GM18505 (cell line): Measurements from ENCODE around the gene SLC25A47.
"Not testable (repeated sequence)": the region's sequence is repeated elsewhere in the genome, so short reads cannot be mapped to it uniquely, and the experiment has no call there.

Experiments used
- ATAC-seq: cut with Tn5 transposase; IDR thresholded peaks from one replicate; pipeline ENCODE4 v1.9.1; 2021; ENCODE audit not compliant: unreplicated experiment
- POLR2A ChIP-seq: IDR thresholded peaks from 4 replicates; pipeline ENCODE4 v1.6.1; 2011; ENCODE audit warnings: borderline replicate concordance; ENCODE audit not compliant: insufficient read depth, insufficient read length; ENCODE audit errors: extremely low read depth

Gene SLC25A47

GRCh38 chr14:100333311-100333710 is 10.2 kb downstream of the SLC25A47 start:
- no peak for TF ChIP-seq POLR2A
- ATAC-seq: no peak

DNA sequence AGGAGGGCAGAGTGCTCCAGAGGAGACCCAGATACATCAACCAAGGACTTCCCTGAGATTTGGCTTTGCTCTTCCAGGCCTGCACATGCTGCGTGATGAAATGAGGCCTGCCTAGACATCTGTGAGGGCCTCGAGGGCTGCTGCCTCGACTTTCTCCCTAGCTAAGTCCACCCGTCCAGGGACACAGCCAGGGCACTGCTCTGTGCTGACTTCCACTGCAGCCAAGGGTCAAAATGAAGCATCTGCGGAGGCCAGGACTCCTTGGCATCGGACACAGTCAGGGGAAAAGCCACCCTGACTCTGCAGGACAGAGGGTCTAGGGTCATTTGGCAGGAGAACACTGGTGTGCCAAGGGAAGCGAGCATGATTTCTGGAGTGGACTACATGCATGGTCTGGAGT is 10.7 kb downstream of the SLC25A47 start:
- TF ChIP-seq POLR2A: no peak
- ATAC-seq: no peak

DNA sequence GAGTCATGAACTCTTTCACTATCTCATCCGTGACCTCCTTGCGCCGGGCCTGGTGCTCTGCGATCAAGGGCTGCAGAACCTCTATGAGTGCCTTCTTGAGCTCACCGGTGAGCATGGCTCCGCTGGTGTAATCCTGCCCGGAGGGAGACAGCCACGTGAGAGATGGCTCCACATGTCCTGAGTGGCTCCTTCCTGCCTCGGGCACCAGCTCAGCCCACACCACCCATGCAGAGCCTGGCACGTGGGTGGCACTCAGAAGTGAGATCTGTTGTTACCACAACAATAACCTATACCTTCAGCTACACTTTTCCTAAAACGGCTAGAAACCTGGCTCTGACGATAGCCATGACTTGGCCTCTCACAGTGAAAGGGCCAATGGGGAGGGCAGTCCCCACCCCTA is 11.8 kb downstream of the SLC25A47 start:
- no peak for TF ChIP-seq POLR2A
- no peak for ATAC-seq

- ATAC-seq: peak; percentile 38
- TF ChIP-seq POLR2A: no peak
These were observed 13.7 kb downstream of the SLC25A47 start for GRCh38 chr14:100336618-100337530.

- no peak for TF ChIP-seq POLR2A
- no peak for ATAC-seq
These were observed 16.8 kb downstream of the SLC25A47 start for GRCh38 chr14:100339766-100340422.

- peak; percentile 5 for TF ChIP-seq POLR2A
- no peak for ATAC-seq
These were observed 17.3 kb downstream of the SLC25A47 start for GRCh38 chr14:100340423-100340813.

DNA sequence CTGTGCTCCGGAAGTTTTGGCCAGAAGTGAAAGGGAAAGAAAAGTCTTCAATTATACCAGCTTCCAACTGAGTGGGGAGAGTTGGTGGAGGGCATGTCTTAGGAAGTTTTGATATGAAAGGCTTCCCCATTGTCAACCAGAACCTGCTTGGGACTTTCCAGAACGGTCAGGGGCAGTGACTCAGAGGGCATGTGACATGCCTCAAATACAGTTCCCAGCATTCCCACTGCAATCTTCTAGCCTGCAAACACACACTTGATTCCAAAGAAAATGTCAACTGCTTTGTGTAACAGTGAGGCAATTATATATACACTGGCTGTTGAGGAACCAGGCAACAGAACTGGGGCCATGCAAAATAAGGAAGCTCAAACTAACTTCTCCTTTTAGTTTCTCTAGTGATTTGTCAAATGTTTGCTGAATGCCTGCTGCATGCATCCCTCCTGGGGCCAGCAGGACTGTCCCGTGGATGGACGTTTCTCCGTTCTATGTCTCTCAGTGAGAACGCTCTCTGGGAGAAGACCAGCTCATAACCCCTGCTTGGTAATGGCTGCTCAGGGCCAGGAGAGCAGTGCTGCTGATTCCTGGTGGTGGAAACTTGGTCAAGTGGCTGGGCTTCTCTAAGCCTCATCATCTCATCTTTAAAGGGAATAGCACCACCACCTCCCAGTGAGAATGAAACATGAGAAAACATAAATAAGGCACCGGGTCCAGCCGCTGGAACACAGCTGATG is 18.3 kb downstream of the SLC25A47 start:
- peak; percentile 46 for ATAC-seq
- peak; percentile 2 for TF ChIP-seq POLR2A

DNA sequence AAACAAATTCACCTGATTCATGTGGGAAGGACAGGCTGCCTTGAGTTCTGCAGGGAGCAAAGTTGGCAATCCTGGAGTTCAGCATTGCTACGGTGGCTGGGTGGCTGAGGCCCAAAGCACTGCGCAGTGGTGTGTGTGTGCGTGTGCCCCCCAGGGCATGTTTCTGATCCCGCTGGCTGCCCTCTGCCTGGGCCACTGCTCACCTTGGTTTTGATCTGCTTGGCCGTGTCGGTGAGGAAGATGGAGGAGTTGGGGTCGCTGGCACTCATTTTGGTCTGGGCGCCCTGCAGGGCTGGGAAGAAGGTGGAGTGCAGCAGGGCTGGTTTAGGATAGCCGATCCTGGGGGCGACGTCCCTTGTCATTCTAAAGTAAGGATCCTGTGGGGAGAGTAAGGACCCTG is 19.1 kb downstream of the SLC25A47 start:
- ATAC-seq: no peak
- TF ChIP-seq POLR2A: peak; percentile 12

- ATAC-seq: not testable (repeated sequence)
These were observed 19.7 kb downstream of the SLC25A47 start for GRCh38 chr14:100342826-100343225.

GRCh38 chr14:100344657-100345056 is 21.5 kb downstream of the SLC25A47 start:
- not testable (repeated sequence) for ATAC-seq

DNA sequence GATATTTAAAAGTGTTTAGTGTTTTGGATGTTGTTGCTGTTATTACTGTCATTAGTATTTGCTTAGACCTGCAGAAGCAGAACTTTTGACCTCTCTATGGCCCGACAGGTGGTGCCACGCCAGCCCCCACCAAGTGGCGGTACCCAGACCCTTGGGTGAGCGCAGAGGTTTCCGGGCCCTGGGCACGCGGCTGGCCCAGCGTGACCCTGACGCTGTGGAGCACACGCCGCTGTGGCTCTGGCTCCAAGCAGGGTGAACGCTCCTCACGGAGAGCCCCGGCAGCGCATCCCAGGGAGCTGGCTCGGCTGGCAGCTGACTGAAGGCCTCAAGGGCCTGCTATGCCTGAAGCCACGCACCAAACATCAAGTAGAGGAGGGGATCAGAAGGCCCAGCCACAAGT is 22.6 kb downstream of the SLC25A47 start:
- ATAC-seq: no peak
- TF ChIP-seq POLR2A: no peak

- no peak for TF ChIP-seq POLR2A
- ATAC-seq: no peak
These were observed 23.4 kb downstream of the SLC25A47 start for GRCh38 chr14:100346306-100347091.

DNA sequence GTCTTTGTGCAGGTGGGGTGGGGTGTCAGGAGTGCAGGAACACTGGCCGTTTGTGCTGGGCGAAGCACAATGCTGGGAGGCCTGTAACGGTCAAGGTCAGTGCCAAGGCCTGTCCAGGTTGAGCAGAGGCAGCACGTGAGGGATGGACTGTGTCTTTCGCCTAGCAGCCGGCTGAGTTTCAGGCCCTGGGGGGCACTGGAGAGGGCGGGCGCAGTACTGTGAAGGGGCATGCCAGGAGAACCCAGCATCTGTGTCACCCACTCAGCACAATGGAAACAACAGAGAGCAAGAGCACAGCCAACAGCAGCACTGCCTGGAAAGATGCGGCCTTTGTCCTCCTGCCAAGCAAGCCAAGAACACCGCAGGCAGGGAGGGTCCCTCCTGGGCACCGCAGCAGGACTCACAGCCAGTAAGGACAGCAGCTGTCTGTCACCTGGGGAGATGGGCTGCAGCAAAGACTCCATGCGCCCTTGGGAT is 25.2 kb downstream of the SLC25A47 start:
- TF ChIP-seq POLR2A: no peak
- ATAC-seq: no peak
